Measurements from ENCODE around the gene PERCC1. TPM values are rescaled to one million over a fixed set of nuclear protein-coding genes. Genes with fewer than 3 reads are reported as not detected.

The PERCC1 gene
- total RNA-seq, 1 experiment from 2014 or later, result not detected

DNA sequence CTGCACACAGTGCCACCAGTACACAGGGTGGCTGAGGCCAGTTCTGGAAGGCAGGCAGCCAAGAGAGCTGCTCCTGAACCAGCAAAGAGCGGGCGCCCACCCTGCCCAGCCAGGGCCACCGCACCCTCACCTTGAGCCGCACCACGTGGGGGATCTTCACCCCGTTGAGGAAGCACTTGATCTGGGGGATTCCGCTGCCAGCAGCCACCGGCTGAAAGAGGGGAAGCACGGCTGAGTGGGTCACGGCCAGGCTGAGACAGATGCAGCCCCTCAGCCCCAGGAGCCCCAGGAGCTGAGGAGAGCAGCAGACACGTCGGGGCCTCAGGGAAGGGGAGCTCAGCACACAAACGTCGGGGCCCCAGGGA lies 28.1 kb downstream of the PERCC1 start:
- POLR2A ChIA-PET, result interaction anchor here (1.1 kb wide), 1 partner anchor 13 kb away, joined by 3 read pairs; no protein-coding TSS in a partner anchor

DNA sequence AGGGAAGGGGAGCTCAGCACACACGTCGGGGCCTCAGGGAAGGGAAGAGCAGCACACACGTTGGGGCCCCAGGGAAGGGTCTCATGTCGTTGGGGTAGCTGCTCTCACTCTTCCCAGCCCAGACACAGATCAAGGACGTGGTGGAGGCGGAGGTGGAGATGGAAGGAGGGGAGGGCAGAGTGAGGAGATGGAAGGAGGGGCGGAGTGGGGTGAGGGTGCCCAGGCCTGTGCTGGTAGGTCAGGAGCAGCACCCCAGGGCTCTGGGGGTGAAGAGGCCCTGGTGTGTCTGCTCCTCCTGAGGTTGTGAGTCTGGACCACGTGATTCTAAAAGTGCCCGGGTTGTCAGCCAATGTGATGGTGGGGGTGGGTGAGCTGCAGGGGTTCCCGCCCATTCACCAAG lies 29.1 kb downstream of the PERCC1 start:
- TF ChIP-seq FOXK1 (CRISPR knock-in tag; IDR thresholded peaks at IDR 0.05), result no peak
- no peak for TF ChIP-seq ZNF263 (CRISPR knock-in tag; IDR thresholded peaks at IDR 0.05; ENCODE audit: low read depth)
- no peak for TF ChIP-seq CREB1 (CRISPR knock-in tag; IDR thresholded peaks at IDR 0.05)
- ChIA-PET POLR2A (interaction anchor here (1.1 kb wide), 1 partner anchor 14 kb away, joined by 3 read pairs; no protein-coding TSS in a partner anchor), CTCF (interaction anchor here (1.2 kb wide), 1 partner anchor 79 kb away, joined by 3 read pairs; no protein-coding TSS in a partner anchor)
- DNase-seq (ENCODE audit: low spot score) (no peak), ATAC-seq (no peak)
- Mint-ChIP-seq H3K9me3 (no peaks in the 10 kb centered on the region), H3K27ac (no peak overlapping the region), H3K36me3 (no peaks in the 10 kb centered on the region), H3K27me3 (ENCODE audit: low read depth) (no peaks in the 10 kb centered on the region), H3K4me3 (no peak overlapping the region), H3K4me1 (no peaks in the 10 kb centered on the region)

More for the DNA sequence above, 28.1 kb downstream of the PERCC1 start:
- CTCF ChIA-PET, result interaction anchor here (1.2 to 1.3 kb wide), 2 partner anchors 80 to 246 kb away, joined by 3 read pairs; no protein-coding TSS in a partner anchor
- DNase-seq (ENCODE audit: low spot score), result no peak
- H3K4me1 Mint-ChIP-seq, result no peaks in the 10 kb centered on the region
- H3K27ac Mint-ChIP-seq, result no peak overlapping the region
- H3K27me3 Mint-ChIP-seq (ENCODE audit: low read depth), result no peaks in the 10 kb centered on the region
- TF ChIP-seq ZNF671 (CRISPR knock-in tag; IDR thresholded peaks at IDR 0.05) (no peak), IRF2 (CRISPR knock-in tag; IDR thresholded peaks at IDR 0.05; ENCODE audit: borderline replicate concordance, low read depth) (no peak)
- ATAC-seq, result no peak
- no peak overlapping the region for H3K4me3 Mint-ChIP-seq
- no peaks in the 10 kb centered on the region for H3K36me3 Mint-ChIP-seq
- no peaks in the 10 kb centered on the region for H3K9me3 Mint-ChIP-seq

DNA sequence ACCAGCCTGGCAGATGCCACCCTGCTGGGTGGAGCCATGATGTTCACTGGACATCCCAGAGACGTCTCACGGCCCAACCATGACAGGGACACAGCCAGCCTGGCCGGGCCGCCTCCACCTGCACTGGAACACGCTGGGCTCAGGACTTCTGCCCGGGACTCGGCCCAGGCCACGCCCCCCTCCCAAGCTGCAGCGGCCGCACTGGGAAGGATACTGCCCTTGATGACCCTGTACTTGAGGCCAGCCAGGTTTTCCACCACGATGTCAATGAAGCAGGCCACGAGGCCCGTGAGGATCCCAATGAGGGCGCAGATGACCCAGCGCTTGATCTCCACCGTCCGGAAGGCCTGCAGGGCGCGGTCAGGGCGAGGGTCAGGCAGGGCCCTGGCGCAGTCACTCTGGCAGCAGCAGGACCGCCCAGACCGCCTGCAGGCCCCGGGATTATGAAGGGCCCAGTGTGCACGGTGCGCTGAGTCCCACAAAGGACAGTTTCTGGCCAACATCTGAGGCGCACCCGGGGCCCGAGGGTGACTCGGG lies 29.8 kb downstream of the PERCC1 start:
- no peaks in the 10 kb centered on the region for H3K27me3 Mint-ChIP-seq (ENCODE audit: low read depth)
- no peaks in the 10 kb centered on the region for H3K9me3 Mint-ChIP-seq
- no peak overlapping the region for H3K27ac Mint-ChIP-seq
- H3K4me1 Mint-ChIP-seq, result no peaks in the 10 kb centered on the region
- H3K36me3 Mint-ChIP-seq, result no peaks in the 10 kb centered on the region
- ChIA-PET POLR2A (no interaction called here), CTCF (no interaction called here)
- DNase-seq (ENCODE audit: low spot score) (peak; percentile 8), ATAC-seq (no peak)
- no peak overlapping the region for H3K4me3 Mint-ChIP-seq
- TF ChIP-seq, protein P1, sequence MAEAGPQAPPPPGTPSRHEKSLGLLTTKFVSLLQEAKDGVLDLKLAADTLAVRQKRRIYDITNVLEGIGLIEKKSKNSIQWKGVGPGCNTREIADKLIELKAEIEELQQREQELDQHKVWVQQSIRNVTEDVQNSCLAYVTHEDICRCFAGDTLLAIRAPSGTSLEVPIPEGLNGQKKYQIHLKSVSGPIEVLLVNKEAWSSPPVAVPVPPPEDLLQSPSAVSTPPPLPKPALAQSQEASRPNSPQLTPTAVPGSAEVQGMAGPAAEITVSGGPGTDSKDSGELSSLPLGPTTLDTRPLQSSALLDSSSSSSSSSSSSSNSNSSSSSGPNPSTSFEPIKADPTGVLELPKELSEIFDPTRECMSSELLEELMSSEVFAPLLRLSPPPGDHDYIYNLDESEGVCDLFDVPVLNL (CRISPR knock-in tag; IDR thresholded peaks at IDR 0.05; ENCODE audit: borderline replicate concordance, low read depth), result no peak
- TF ChIP-seq ATF1 (CRISPR knock-in tag; IDR thresholded peaks at IDR 0.05) (no peak), NR1H2 (CRISPR knock-in tag; IDR thresholded peaks at IDR 0.05) (no peak), JUN (CRISPR knock-in tag; IDR thresholded peaks at IDR 0.05) (no peak), FOXJ3 (CRISPR knock-in tag; IDR thresholded peaks at IDR 0.05; ENCODE audit: borderline replicate concordance) (no peak), OVOL2 (CRISPR knock-in tag; IDR thresholded peaks at IDR 0.05; ENCODE audit: borderline replicate concordance) (no peak), TP53 (CRISPR knock-in tag; IDR thresholded peaks at IDR 0.05) (no peak), ZNF317 (CRISPR knock-in tag; IDR thresholded peaks at IDR 0.05; ENCODE audit: borderline replicate concordance, low read depth) (no peak)
- TF ChIP-seq, protein P2, sequence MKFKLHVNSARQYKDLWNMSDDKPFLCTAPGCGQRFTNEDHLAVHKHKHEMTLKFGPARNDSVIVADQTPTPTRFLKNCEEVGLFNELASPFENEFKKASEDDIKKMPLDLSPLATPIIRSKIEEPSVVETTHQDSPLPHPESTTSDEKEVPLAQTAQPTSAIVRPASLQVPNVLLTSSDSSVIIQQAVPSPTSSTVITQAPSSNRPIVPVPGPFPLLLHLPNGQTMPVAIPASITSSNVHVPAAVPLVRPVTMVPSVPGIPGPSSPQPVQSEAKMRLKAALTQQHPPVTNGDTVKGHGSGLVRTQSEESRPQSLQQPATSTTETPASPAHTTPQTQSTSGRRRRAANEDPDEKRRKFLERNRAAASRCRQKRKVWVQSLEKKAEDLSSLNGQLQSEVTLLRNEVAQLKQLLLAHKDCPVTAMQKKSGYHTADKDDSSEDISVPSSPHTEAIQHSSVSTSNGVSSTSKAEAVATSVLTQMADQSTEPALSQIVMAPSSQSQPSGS (CRISPR knock-in tag; IDR thresholded peaks at IDR 0.05; ENCODE audit: borderline replicate concordance, low read depth), result no peak
- TF ChIP-seq, protein P3, sequence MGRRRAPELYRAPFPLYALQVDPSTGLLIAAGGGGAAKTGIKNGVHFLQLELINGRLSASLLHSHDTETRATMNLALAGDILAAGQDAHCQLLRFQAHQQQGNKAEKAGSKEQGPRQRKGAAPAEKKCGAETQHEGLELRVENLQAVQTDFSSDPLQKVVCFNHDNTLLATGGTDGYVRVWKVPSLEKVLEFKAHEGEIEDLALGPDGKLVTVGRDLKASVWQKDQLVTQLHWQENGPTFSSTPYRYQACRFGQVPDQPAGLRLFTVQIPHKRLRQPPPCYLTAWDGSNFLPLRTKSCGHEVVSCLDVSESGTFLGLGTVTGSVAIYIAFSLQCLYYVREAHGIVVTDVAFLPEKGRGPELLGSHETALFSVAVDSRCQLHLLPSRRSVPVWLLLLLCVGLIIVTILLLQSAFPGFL (CRISPR knock-in tag; IDR thresholded peaks at IDR 0.05; ENCODE audit: borderline replicate concordance), result no peak
- TF ChIP-seq, protein P4, sequence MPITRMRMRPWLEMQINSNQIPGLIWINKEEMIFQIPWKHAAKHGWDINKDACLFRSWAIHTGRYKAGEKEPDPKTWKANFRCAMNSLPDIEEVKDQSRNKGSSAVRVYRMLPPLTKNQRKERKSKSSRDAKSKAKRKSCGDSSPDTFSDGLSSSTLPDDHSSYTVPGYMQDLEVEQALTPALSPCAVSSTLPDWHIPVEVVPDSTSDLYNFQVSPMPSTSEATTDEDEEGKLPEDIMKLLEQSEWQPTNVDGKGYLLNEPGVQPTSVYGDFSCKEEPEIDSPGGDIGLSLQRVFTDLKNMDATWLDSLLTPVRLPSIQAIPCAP (CRISPR knock-in tag; IDR thresholded peaks at IDR 0.05), result no peak
- TF ChIP-seq, protein P5, sequence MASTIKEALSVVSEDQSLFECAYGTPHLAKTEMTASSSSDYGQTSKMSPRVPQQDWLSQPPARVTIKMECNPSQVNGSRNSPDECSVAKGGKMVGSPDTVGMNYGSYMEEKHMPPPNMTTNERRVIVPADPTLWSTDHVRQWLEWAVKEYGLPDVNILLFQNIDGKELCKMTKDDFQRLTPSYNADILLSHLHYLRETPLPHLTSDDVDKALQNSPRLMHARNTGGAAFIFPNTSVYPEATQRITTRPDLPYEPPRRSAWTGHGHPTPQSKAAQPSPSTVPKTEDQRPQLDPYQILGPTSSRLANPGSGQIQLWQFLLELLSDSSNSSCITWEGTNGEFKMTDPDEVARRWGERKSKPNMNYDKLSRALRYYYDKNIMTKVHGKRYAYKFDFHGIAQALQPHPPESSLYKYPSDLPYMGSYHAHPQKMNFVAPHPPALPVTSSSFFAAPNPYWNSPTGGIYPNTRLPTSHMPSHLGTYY (CRISPR knock-in tag; IDR thresholded peaks at IDR 0.05), result no peak
- TF ChIP-seq, protein P6, sequence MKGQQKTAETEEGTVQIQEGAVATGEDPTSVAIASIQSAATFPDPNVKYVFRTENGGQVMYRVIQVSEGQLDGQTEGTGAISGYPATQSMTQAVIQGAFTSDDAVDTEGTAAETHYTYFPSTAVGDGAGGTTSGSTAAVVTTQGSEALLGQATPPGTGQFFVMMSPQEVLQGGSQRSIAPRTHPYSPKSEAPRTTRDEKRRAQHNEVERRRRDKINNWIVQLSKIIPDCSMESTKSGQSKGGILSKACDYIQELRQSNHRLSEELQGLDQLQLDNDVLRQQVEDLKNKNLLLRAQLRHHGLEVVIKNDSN (CRISPR knock-in tag; IDR thresholded peaks at IDR 0.05), result no peak
- TF ChIP-seq, protein P7, sequence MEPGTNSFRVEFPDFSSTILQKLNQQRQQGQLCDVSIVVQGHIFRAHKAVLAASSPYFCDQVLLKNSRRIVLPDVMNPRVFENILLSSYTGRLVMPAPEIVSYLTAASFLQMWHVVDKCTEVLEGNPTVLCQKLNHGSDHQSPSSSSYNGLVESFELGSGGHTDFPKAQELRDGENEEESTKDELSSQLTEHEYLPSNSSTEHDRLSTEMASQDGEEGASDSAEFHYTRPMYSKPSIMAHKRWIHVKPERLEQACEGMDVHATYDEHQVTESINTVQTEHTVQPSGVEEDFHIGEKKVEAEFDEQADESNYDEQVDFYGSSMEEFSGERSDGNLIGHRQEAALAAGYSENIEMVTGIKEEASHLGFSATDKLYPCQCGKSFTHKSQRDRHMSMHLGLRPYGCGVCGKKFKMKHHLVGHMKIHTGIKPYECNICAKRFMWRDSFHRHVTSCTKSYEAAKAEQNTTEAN (CRISPR knock-in tag; IDR thresholded peaks at IDR 0.05), result no peak
- TF ChIP-seq, protein P8, sequence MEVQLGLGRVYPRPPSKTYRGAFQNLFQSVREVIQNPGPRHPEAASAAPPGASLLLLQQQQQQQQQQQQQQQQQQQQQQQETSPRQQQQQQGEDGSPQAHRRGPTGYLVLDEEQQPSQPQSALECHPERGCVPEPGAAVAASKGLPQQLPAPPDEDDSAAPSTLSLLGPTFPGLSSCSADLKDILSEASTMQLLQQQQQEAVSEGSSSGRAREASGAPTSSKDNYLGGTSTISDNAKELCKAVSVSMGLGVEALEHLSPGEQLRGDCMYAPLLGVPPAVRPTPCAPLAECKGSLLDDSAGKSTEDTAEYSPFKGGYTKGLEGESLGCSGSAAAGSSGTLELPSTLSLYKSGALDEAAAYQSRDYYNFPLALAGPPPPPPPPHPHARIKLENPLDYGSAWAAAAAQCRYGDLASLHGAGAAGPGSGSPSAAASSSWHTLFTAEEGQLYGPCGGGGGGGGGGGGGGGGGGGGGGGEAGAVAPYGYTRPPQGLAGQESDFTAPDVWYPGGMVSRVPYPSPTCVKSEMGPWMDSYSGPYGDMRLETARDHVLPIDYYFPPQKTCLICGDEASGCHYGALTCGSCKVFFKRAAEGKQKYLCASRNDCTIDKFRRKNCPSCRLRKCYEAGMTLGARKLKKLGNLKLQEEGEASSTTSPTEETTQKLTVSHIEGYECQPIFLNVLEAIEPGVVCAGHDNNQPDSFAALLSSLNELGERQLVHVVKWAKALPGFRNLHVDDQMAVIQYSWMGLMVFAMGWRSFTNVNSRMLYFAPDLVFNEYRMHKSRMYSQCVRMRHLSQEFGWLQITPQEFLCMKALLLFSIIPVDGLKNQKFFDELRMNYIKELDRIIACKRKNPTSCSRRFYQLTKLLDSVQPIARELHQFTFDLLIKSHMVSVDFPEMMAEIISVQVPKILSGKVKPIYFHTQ (CRISPR knock-in tag; IDR thresholded peaks at IDR 0.05), result no peak
